Measurements from ENCODE around the gene ZNF79. TPM values are rescaled to one million over a fixed set of nuclear protein-coding genes. Genes with fewer than 3 reads are reported as not detected.

Gene ZNF79
- total RNA-seq, 1 experiment from 2014 or later: 9.0 TPM

- ATAC-seq (peak; percentile 55), DNase-seq (ENCODE audit: low spot score) (peak; percentile 31)
- CTCF ChIA-PET: interaction anchor here (1.0 to 1.7 kb wide), 2 partner anchors 32 to 43 kb away, joined by 3 to 4 read pairs; no protein-coding TSS in a partner anchor
- Mint-ChIP-seq H3K36me3 (peaks cover 40% of the 10 kb centered on the region), H3K27me3 (ENCODE audit: low read depth) (no peaks in the 10 kb centered on the region), H3K4me1 (peaks cover 9% of the 10 kb centered on the region), H3K9me3 (no peaks in the 10 kb centered on the region), H3K27ac (peak overlapping the region; percentile 85; the same call in 1 of the 2 replicates), H3K4me3 (no peak overlapping the region)
- POLR2A ChIA-PET: interaction anchor here (0.7 kb wide), 1 partner anchor 35 kb away, joined by 3 read pairs; no protein-coding TSS in a partner anchor
- TF ChIP-seq NR2C2 (CRISPR knock-in tag; IDR thresholded peaks at IDR 0.05) (no peak), ZNF396 (CRISPR knock-in tag; IDR thresholded peaks at IDR 0.05; ENCODE audit: borderline replicate concordance) (no peak), RELA (CRISPR knock-in tag; IDR thresholded peaks at IDR 0.05; ENCODE audit: borderline replicate concordance) (no peak), PREB (CRISPR knock-in tag; IDR thresholded peaks at IDR 0.05; ENCODE audit: borderline replicate concordance) (no peak), ZMAT4 (CRISPR knock-in tag; IDR thresholded peaks at IDR 0.05) (no peak), ZNF263 (CRISPR knock-in tag; IDR thresholded peaks at IDR 0.05; ENCODE audit: low read depth) (no peak), GRHL2 (CRISPR knock-in tag; IDR thresholded peaks at IDR 0.05; ENCODE audit: insufficient replicate concordance, severe bottlenecking) (no peak), PRDM15 (CRISPR knock-in tag; IDR thresholded peaks at IDR 0.05) (no peak), NR1H2 (CRISPR knock-in tag; IDR thresholded peaks at IDR 0.05) (no peak)
Observed at GRCh38 chr9:127457191-127457878, 33.2 kb downstream of the ZNF79 start.

GRCh38 chr9:127458921-127459320 lies 34.7 kb downstream of the ZNF79 start:
- no peaks in the 10 kb centered on the region for H3K9me3 Mint-ChIP-seq
- ChIA-PET CTCF (interaction anchor here (0.7 kb wide), 3 partner anchors 12 to 311 kb away, joined by 3 to 4 read pairs (median 3); no protein-coding TSS in a partner anchor), POLR2A (no interaction called here)
- peaks cover 47% of the 10 kb centered on the region for H3K36me3 Mint-ChIP-seq
- peaks cover 4% of the 10 kb centered on the region; the same call in 1 of the 2 replicates for H3K4me1 Mint-ChIP-seq
- ATAC-seq (no peak), DNase-seq (ENCODE audit: low spot score) (no peak)
- H3K4me3 Mint-ChIP-seq: no peak overlapping the region
- no peaks in the 10 kb centered on the region for H3K27me3 Mint-ChIP-seq (ENCODE audit: low read depth)
- no peak overlapping the region for H3K27ac Mint-ChIP-seq
- TF ChIP-seq PRDM15 (CRISPR knock-in tag; IDR thresholded peaks at IDR 0.05): no peak
- no peak for TF ChIP-seq MXD4 (CRISPR knock-in tag; IDR thresholded peaks at IDR 0.05; ENCODE audit: borderline replicate concordance)
- no peak for TF ChIP-seq JUN (CRISPR knock-in tag; IDR thresholded peaks at IDR 0.05)
- TF ChIP-seq HMGXB4 (CRISPR knock-in tag; IDR thresholded peaks at IDR 0.05): no peak
- TF ChIP-seq USF1 (CRISPR knock-in tag; IDR thresholded peaks at IDR 0.05): no peak
- TF ChIP-seq ARID4B (CRISPR knock-in tag; IDR thresholded peaks at IDR 0.05; ENCODE audit: borderline replicate concordance): no peak
- TF ChIP-seq ZNF121 (CRISPR knock-in tag; IDR thresholded peaks at IDR 0.05): no peak
